HepG2 (cell line): ENCODE results near the gene STK32B. TPM values are rescaled to one million over a fixed set of nuclear protein-coding genes. Genes with fewer than 3 reads are reported as not detected.

Experiments used
- ATAC-seq: fragments of 200-7000 bp; cut with Tn5 transposase; 3 replicates; pipeline ENCODE4 v1.9.1; 2020; ENCODE audit warnings: mild to moderate bottlenecking, moderate library complexity
- BruUV-seq: library from RNA; stranded (reverse); fragments of 400-500 nt; replicated peaks from 2 replicates; lab custom pipeline; 2021; lab: Mats Ljungman, UMichigan
- CTCF ChIA-PET: fragments of 300-600 bp; formaldehyde crosslinking; extraction: SDS; loops from one replicate; lab custom pipeline; 2021; ENCODE audit warnings: low total read pairs, inconsistent platforms, low intra/inter-chr PET ratio; lab: Yijun Ruan, JAX
- POLR2A ChIA-PET: fragments of 350-600 bp; sonication (Branson Sonifier 250); formaldehyde crosslinking; loops from one replicate; lab custom pipeline; 2020; ENCODE audit warnings: antibody characterized with exemption, inconsistent platforms; lab: Yijun Ruan, JAX
- DNase-seq: peaks from one replicate; pipeline ENCODE4 v3.0.0-alpha.2; 2015; ENCODE audit warnings: low spot score
- FAIRE-seq: peaks from 3 replicates; lab custom pipeline; 2011; peaks lifted over from hg19 to GRCh38; lab: Jason Lieb, UNC
- H2AFZ ChIP-seq: one replicate; pipeline ENCODE4 v1.6.1; 2011; ENCODE audit warnings: low read length, inconsistent platforms
- H3K27ac ChIP-seq: fragments of 300-600 bp; 3 replicates; pipeline ENCODE4 v1.8.0; 2011; ENCODE audit warnings: mixed run types, mild to moderate bottlenecking, mixed read lengths, low read length, inconsistent platforms; ENCODE audit not compliant: insufficient read depth; ENCODE audit errors: extremely low read length
- H3K27me3 ChIP-seq, 2 experiments: fragments of 200-600 bp in 1 of 2; 2 replicates in 1 of 2; 3 replicates in 1 of 2; pipeline versions ENCODE4 v1.6.0 to v1.8.0; 2011; ENCODE audit warnings: low read length in 2 of 2, mild to moderate bottlenecking in 2 of 2, moderate library complexity in 2 of 2, inconsistent platforms in 1 of 2; ENCODE audit not compliant: insufficient read depth in 2 of 2, control insufficient read depth in 1 of 2
- H3K36me3 ChIP-seq, 2 experiments: fragments of 200-600 bp in 1 of 2; replicated peaks in 1 of 2; 2 replicates in 1 of 2; 3 replicates in 1 of 2; pipeline versions ENCODE4 v1.5.1 to v1.8.0; 2011; ENCODE audit warnings: low read length in 2 of 2, inconsistent platforms in 1 of 2; ENCODE audit not compliant: insufficient read depth in 2 of 2, control insufficient read depth in 1 of 2
- H3K4me1 ChIP-seq: 2 replicates; pipeline ENCODE4 v1.5.1; 2012; ENCODE audit warnings: low read length, inconsistent platforms; ENCODE audit not compliant: insufficient read depth
- H3K4me2 ChIP-seq: 2 replicates; pipeline ENCODE4 v1.6.0; 2011; ENCODE audit warnings: low read depth, low read length, inconsistent platforms
- H3K4me3 ChIP-seq, 3 experiments: fragments of 200-600 bp in 1 of 3; sonication (generic), shearing (Covaris generic) in 1 of 3; replicated peaks in 1 of 3; 2 replicates each; pipeline ENCODE4 v1.5.1; 2011 to 2016; ENCODE audit warnings: low read length in 3 of 3, inconsistent platforms in 2 of 3, low read depth in 2 of 3, mild to moderate bottlenecking in 2 of 3, control low read depth in 1 of 3, mixed read lengths in 1 of 3; ENCODE audit not compliant: insufficient read depth in 1 of 3
- H3K79me2 ChIP-seq: one replicate; pipeline ENCODE4 v1.6.1; 2011; ENCODE audit warnings: low read length, inconsistent platforms; ENCODE audit not compliant: insufficient read depth
- H3K9ac ChIP-seq: 2 replicates; pipeline ENCODE4 v1.6.0; 2011; ENCODE audit warnings: mild to moderate bottlenecking, low read depth, low read length, inconsistent platforms; ENCODE audit not compliant: insufficient read depth
- H3K9me3 ChIP-seq: 2 replicates; pipeline ENCODE4 v1.5.1; 2012; ENCODE audit warnings: mild to moderate bottlenecking, low read length
- H4K20me1 ChIP-seq: 2 replicates; pipeline ENCODE4 v1.6.0; 2011; ENCODE audit warnings: inconsistent platforms, mild to moderate bottlenecking, low read length, moderate library complexity; ENCODE audit not compliant: insufficient read depth
- NCOR1 ChIP-seq: fragments of 200-600 bp; sonication (generic); IDR thresholded peaks from 2 replicates; pipeline ENCODE4 v1.7.0; 2017; ENCODE audit warnings: antibody characterized with exemption, low read length, borderline replicate concordance
- ZNF629 ChIP-seq: sonication (generic); formaldehyde crosslinking; conservative IDR thresholded peaks from 2 replicates; pipeline ENCODE4 v1.5.0; 2020; ENCODE audit warnings: missing genetic modification reagents
- ZNF720 ChIP-seq: sonication (generic); formaldehyde crosslinking; IDR thresholded peaks from 2 replicates; pipeline ENCODE4 v1.4.0; 2020; ENCODE audit warnings: missing genetic modification reagents
- WGBS: methylation state at CpG from one replicate; pipeline ENCODE4 v1.1.6; 2017; ENCODE audit warnings: low lambda C conversion rate; 5-methylcytosine and 5-hydroxymethylcytosine counted together
- in situ Hi-C: cut with HindIII; loops from 2 replicates; pipeline ENCODE4 v1.10.0; 2017; ENCODE audit warnings: low pct_unique_long_range_greater_than_20kb; ENCODE audit not compliant: extremely low pct_ligation_motif_present
- intact Hi-C: fragments of 100-400 bp; cut with micrococcal nuclease; formaldehyde crosslinking; loops from one replicate; pipeline ENCODE4 v1.10.0; 2022; ENCODE audit not compliant: unreplicated experiment
- polyA plus RNA-seq, 8 experiments: library from polyadenylated mRNA; depleted of rRNA in 3 of 8; stranded (reverse) in 7 of 8; unstranded in 1 of 8; fragments of >200 nt; fragmentation: Illumina TruSeq in 4 of 8; extraction: Trizol in 4 of 8; gene quantifications; 2 replicates each; pipeline versions ENCODE4 v1.2.1 to v1.2.3, GENCODE V29; 2011 to 2016; ENCODE audit warnings: low read depth in 4 of 8, missing spikeins in 1 of 8, mixed read lengths in 1 of 8; ENCODE audit not compliant: insufficient read depth in 1 of 8
- total RNA-seq, 5 experiments: library from RNA; depleted of rRNA; stranded (reverse); fragments of >200 nt; fragmentation: Illumina TruSeq; extraction: Trizol; gene quantifications; 2 replicates each; pipeline ENCODE4 v1.2.3, GENCODE V29; 2016; ENCODE audit warnings: low read depth in 1 of 5
- TF ChIP-seq, protein P1 (sequence below): sonication (generic); formaldehyde crosslinking; IDR thresholded peaks from 2 replicates; pipeline ENCODE4 v1.5.0; 2020; ENCODE audit warnings: mild to moderate bottlenecking, missing genetic modification reagents, borderline replicate concordance
- TF ChIP-seq, protein P2 (sequence below): sonication (generic); formaldehyde crosslinking; IDR thresholded peaks from 2 replicates; pipeline ENCODE4 v1.9.0; 2021; ENCODE audit warnings: mild to moderate bottlenecking, missing genetic modification reagents
- TF ChIP-seq, protein P3 (sequence below): fragments of 450-650 bp; IDR thresholded peaks from 2 replicates; pipeline ENCODE4 v1.6.1; 2017; ENCODE audit warnings: mild to moderate bottlenecking

The STK32B gene
- total and polyA plus RNA-seq, 2 of the 13 experiments (the other 11 are each of a cell fraction or from before 2014, with no cell fraction given) = not detected

DNA sequence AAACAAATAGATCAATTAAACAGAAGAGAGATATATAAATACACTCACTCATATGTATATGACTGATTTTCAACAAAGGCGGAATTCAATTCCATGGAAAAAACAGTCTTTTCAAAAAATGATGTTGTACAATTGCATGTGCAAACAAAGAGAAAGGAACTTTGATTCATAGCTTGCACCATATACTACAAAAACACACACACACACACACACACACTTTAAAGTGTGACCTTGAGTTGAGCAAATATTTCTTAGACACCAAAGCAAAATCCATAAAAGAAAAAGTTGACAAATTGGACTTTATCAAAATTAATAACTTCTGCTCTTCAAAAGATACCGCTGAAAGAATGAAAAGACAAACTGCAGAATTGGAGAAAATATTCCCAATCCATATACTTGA, 488.3 kb downstream of the STK32B start:
- H3K9ac ChIP-seq = no peak overlapping the region
- no peaks in the 10 kb centered on the region for H4K20me1 ChIP-seq
- H3K79me2 ChIP-seq = no peaks in the 10 kb centered on the region
- intact Hi-C loops = no loop called here
- ChIA-PET CTCF (no interaction called here), POLR2A (no interaction called here)
- in situ Hi-C loops = no loop called here
- no peak overlapping the region for H3K4me2 ChIP-seq
- no peak overlapping the region for H3K4me3 ChIP-seq
- FAIRE-seq (peak; percentile 55), DNase-seq (peak; percentile 33), ATAC-seq (no peak)
- no peak overlapping the region for H2AFZ ChIP-seq
- BruUV-seq = no TSS peak
- H3K27ac ChIP-seq = no peak overlapping the region
- no peaks in the 10 kb centered on the region for H3K9me3 ChIP-seq
- H3K27me3 ChIP-seq = peaks cover 1 to 3% of the 10 kb centered on the region in 2 experiments; a peak in 2 of 5 replicates
- no peaks in the 10 kb centered on the region for H3K36me3 ChIP-seq
- peaks cover 17% of the 10 kb centered on the region for H3K4me1 ChIP-seq
- 0% methylated on average over 2 of the region's 2 CpGs for WGBS
- TF ChIP-seq, protein P1, sequence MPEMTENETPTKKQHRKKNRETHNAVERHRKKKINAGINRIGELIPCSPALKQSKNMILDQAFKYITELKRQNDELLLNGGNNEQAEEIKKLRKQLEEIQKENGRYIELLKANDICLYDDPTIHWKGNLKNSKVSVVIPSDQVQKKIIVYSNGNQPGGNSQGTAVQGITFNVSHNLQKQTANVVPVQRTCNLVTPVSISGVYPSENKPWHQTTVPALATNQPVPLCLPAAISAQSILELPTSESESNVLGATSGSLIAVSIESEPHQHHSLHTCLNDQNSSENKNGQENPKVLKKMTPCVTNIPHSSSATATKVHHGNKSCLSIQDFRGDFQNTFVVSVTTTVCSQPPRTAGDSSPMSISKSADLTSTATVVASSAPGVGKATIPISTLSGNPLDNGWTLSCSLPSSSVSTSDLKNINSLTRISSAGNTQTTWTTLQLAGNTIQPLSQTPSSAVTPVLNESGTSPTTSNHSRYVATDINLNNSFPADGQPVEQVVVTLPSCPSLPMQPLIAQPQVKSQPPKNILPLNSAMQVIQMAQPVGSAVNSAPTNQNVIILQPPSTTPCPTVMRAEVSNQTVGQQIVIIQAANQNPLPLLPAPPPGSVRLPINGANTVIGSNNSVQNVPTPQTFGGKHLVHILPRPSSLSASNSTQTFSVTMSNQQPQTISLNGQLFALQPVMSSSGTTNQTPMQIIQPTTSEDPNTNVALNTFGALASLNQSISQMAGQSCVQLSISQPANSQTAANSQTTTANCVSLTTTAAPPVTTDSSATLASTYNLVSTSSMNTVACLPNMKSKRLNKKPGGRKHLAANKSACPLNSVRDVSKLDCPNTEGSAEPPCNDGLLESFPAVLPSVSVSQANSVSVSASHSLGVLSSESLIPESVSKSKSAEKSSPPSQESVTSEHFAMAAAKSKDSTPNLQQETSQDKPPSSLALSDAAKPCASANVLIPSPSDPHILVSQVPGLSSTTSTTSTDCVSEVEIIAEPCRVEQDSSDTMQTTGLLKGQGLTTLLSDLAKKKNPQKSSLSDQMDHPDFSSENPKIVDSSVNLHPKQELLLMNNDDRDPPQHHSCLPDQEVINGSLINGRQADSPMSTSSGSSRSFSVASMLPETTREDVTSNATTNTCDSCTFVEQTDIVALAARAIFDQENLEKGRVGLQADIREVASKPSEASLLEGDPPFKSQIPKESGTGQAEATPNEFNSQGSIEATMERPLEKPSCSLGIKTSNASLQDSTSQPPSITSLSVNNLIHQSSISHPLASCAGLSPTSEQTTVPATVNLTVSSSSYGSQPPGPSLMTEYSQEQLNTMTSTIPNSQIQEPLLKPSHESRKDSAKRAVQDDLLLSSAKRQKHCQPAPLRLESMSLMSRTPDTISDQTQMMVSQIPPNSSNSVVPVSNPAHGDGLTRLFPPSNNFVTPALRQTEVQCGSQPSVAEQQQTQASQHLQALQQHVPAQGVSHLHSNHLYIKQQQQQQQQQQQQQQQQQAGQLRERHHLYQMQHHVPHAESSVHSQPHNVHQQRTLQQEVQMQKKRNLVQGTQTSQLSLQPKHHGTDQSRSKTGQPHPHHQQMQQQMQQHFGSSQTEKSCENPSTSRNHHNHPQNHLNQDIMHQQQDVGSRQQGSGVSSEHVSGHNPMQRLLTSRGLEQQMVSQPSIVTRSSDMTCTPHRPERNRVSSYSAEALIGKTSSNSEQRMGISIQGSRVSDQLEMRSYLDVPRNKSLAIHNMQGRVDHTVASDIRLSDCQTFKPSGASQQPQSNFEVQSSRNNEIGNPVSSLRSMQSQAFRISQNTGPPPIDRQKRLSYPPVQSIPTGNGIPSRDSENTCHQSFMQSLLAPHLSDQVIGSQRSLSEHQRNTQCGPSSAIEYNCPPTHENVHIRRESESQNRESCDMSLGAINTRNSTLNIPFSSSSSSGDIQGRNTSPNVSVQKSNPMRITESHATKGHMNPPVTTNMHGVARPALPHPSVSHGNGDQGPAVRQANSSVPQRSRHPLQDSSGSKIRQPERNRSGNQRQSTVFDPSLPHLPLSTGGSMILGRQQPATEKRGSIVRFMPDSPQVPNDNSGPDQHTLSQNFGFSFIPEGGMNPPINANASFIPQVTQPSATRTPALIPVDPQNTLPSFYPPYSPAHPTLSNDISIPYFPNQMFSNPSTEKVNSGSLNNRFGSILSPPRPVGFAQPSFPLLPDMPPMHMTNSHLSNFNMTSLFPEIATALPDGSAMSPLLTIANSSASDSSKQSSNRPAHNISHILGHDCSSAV (CRISPR knock-in tag) = no peak
- TF ChIP-seq, protein P2, sequence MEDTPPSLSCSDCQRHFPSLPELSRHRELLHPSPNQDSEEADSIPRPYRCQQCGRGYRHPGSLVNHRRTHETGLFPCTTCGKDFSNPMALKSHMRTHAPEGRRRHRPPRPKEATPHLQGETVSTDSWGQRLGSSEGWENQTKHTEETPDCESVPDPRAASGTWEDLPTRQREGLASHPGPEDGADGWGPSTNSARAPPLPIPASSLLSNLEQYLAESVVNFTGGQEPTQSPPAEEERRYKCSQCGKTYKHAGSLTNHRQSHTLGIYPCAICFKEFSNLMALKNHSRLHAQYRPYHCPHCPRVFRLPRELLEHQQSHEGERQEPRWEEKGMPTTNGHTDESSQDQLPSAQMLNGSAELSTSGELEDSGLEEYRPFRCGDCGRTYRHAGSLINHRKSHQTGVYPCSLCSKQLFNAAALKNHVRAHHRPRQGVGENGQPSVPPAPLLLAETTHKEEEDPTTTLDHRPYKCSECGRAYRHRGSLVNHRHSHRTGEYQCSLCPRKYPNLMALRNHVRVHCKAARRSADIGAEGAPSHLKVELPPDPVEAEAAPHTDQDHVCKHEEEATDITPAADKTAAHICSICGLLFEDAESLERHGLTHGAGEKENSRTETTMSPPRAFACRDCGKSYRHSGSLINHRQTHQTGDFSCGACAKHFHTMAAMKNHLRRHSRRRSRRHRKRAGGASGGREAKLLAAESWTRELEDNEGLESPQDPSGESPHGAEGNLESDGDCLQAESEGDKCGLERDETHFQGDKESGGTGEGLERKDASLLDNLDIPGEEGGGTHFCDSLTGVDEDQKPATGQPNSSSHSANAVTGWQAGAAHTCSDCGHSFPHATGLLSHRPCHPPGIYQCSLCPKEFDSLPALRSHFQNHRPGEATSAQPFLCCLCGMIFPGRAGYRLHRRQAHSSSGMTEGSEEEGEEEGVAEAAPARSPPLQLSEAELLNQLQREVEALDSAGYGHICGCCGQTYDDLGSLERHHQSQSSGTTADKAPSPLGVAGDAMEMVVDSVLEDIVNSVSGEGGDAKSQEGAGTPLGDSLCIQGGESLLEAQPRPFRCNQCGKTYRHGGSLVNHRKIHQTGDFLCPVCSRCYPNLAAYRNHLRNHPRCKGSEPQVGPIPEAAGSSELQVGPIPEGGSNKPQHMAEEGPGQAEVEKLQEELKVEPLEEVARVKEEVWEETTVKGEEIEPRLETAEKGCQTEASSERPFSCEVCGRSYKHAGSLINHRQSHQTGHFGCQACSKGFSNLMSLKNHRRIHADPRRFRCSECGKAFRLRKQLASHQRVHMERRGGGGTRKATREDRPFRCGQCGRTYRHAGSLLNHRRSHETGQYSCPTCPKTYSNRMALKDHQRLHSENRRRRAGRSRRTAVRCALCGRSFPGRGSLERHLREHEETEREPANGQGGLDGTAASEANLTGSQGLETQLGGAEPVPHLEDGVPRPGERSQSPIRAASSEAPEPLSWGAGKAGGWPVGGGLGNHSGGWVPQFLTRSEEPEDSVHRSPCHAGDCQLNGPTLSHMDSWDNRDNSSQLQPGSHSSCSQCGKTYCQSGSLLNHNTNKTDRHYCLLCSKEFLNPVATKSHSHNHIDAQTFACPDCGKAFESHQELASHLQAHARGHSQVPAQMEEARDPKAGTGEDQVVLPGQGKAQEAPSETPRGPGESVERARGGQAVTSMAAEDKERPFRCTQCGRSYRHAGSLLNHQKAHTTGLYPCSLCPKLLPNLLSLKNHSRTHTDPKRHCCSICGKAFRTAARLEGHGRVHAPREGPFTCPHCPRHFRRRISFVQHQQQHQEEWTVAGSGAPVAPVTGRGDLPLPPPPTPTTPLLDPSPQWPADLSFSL = peak; percentile 87
- no peak for TF ChIP-seq ZNF629 (CRISPR knock-in tag)
- peak; percentile 37; the same call in 1 of the 2 replicates for TF ChIP-seq NCOR1
- TF ChIP-seq, protein P3, sequence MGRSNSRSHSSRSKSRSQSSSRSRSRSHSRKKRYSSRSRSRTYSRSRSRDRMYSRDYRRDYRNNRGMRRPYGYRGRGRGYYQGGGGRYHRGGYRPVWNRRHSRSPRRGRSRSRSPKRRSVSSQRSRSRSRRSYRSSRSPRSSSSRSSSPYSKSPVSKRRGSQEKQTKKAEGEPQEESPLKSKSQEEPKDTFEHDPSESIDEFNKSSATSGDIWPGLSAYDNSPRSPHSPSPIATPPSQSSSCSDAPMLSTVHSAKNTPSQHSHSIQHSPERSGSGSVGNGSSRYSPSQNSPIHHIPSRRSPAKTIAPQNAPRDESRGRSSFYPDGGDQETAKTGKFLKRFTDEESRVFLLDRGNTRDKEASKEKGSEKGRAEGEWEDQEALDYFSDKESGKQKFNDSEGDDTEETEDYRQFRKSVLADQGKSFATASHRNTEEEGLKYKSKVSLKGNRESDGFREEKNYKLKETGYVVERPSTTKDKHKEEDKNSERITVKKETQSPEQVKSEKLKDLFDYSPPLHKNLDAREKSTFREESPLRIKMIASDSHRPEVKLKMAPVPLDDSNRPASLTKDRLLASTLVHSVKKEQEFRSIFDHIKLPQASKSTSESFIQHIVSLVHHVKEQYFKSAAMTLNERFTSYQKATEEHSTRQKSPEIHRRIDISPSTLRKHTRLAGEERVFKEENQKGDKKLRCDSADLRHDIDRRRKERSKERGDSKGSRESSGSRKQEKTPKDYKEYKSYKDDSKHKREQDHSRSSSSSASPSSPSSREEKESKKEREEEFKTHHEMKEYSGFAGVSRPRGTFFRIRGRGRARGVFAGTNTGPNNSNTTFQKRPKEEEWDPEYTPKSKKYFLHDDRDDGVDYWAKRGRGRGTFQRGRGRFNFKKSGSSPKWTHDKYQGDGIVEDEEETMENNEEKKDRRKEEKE = no peak
- no peak for TF ChIP-seq ZNF720 (CRISPR knock-in tag)
